Stimulated activated naive CD4-positive, alpha-beta T cell treated with Interleukin-2 at 50 U/mL for 16 hours (primary cell): ENCODE results near the gene LCN1.

Experiments used
- DNase-seq: peaks from one replicate; lab custom pipeline; 2025; lab: John Stamatoyannopoulos, UW

LCN1 gene

DNA sequence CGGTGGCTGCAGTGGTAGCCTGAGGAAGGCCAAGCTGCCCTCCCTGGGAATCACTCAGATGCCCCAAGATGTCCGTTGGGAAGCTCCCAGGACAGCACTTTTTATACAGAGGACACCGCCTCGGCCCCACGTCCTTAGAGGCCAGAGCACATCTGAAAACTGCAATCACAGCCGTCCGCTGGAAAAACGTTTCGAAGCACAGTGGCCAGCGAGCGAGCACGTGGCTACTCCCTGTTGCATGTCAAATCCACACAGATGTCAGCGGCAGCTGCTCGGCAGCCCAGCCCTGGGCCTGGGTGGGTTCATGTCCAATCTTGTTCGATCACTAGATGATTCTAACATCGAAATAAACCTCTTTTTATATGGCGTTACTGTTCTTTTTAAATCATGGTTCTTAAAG lies 32.7 kb upstream of the LCN1 start:
- DNase-seq = no peak

DNA sequence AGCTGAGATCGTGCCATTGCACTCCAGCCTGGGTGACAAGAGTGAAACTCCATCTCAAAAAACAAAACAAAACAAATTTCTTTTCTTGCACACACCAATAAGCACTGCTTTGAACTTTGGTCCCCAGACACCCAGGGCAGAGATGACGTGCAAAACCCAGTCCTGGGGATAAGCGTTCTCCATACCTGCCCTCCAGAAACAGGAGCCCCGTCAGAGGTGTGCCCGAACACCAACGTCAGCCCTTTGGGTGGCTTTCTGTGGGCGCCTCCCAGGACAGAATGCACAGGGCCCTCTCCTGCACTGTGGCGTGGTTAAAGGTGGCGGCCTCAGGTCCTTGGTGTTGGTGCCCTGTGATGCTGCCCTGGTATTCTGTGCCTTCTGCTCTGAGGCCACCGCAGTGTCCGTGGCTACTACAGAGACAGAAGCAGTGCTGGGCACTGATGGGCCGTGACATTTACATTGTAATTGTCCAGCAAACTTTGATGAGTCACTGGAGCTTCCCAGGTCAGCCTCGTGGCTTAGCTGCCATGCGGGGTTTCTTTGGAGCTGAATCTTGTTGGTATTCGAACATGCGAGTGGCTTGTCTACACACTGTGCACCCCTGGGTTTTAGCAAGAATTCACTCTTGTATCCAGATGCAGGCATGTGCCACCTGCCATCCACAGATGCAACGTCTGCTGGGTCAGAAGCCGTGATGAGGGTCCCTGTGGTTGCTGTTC lies 31.9 kb upstream of the LCN1 start:
- no peak for DNase-seq

GRCh38 chr9:135490166-135490870 lies 30.9 kb upstream of the LCN1 start:
- DNase-seq = no peak

GRCh38 chr9:135490980-135491464 lies 30.2 kb upstream of the LCN1 start:
- no peak for DNase-seq

DNA sequence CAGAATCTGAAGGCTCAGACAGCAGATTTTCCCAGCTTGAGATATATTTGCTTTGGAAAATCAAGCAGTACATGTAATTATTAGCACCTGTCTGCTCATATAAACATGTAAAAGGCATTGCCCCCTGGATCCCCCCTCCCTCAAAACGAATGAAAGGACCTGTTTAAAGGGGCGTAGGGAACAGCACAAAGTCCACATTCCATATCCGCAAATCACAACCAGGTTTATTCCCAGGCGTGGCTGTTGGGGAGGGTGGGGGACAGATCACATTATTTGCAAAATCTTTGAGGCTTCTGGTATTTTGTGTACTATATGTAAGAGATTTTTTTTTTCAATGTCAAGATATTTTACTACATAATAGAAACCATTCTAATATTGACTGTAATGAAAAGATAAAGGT lies 29.5 kb upstream of the LCN1 start:
- no peak for DNase-seq

GRCh38 chr9:135492886-135493669 lies 28.2 kb upstream of the LCN1 start:
- DNase-seq = no peak

DNA sequence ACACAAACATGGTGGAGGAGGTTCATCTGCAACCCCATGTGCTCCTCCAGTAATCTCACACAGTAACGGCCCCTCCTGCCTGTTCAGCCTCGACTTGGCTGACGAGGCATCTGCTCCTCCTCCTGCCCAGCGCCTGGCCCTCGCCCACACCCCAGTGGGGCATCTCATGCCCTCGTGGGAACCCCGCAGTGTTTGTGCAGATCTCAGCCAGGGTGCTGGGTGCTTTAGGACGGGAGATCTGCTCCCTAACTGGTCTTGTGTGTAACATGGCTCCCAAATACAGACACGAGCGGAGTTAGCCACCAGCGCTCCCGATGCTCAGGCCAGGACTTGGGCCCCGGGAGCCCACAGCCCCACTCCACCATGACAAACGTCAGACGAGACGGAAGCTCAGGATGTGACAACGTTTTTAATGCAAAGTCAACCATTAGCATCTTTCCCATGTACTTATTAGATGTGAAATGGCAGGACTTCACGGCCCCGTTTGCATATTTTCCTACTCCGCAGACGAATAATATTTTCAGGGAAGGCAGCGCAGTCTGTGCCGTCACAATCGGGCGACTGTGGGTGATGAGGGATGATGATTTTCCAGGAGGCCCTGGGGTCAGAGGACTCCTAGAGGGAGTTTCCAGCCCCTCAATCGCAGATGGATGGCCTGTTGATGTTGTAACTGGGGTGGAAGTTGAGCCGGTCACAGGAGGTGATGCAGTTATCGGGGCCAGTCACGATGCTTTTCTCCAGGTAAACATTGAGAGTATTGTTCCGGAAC lies 26.3 kb upstream of the LCN1 start:
- no peak for DNase-seq

- DNase-seq = no peak
Observed at GRCh38 chr9:135498381-135499126, 22.7 kb upstream of the LCN1 start.

GRCh38 chr9:135499326-135500070 lies 21.7 kb upstream of the LCN1 start:
- peak; percentile 88 for DNase-seq

GRCh38 chr9:135500071-135500524 lies 21.1 kb upstream of the LCN1 start:
- no peak for DNase-seq

- peak; percentile 82 for DNase-seq
Observed at GRCh38 chr9:135500525-135501260, 20.5 kb upstream of the LCN1 start, which contains the start of gene MRPS2. TSS of gene MRPS2 (plus strand) at chr9:135500682. CDS start at chr9:135500711, 29 bp downstream.

- no peak for DNase-seq
Observed at GRCh38 chr9:135501261-135502167, 19.7 kb upstream of the LCN1 start.

- DNase-seq = no peak
Observed at GRCh38 chr9:135502168-135502872, 18.9 kb upstream of the LCN1 start.

- DNase-seq = no peak
Observed at GRCh38 chr9:135502873-135503321, 18.3 kb upstream of the LCN1 start.

- DNase-seq = no peak
Observed at GRCh38 chr9:135503371-135504261, 17.6 kb upstream of the LCN1 start.
